GM10248 (cell line): ENCODE measurements around the gene MMP17.

Source experiments
- CTCF ChIA-PET: fragments of 300-600 bp; sonication (Branson Sonifier 250); formaldehyde crosslinking; extraction: SDS; loops from one replicate; lab custom pipeline; 2021; ENCODE audit warnings: antibody characterized with exemption; lab: Yijun Ruan, JAX
- POLR2A ChIA-PET: fragments of 350-650 bp; sonication (Branson Sonifier 250); formaldehyde crosslinking; extraction: SDS; loops from one replicate; lab custom pipeline; 2020; ENCODE audit warnings: antibody characterized with exemption; lab: Yijun Ruan, JAX
- DNase-seq: peaks from one replicate; pipeline ENCODE4 v3.0.0; 2012; ENCODE audit errors: extremely low spot score
- CTCF ChIP-seq: IDR thresholded peaks from 2 replicates; pipeline ENCODE4 v1.5.1; 2012; ENCODE audit warnings: mild to moderate bottlenecking, low read depth; ENCODE audit errors: extremely low read depth, missing control alignments, control extremely low read depth

Gene MMP17

GRCh38 chr12:131818821-131819585 is 9.2 kb upstream of the MMP17 start:
- DNase-seq: no peak
- ChIA-PET CTCF (no interaction called here), POLR2A (no interaction called here)
- TF ChIP-seq CTCF: no peak

GRCh38 chr12:131824450-131824849 is 3.7 kb upstream of the MMP17 start:
- DNase-seq: no peak
- POLR2A ChIA-PET: no interaction called here
- CTCF ChIA-PET: interaction anchor here (3.7 kb wide), 1 partner anchor 720 kb away, joined by 15 read pairs; no protein-coding TSS in a partner anchor
- TF ChIP-seq CTCF: no peak

GRCh38 chr12:131825146-131825892 is 2.9 kb upstream of the MMP17 start:
- CTCF ChIA-PET: interaction anchor here (3.7 kb wide), 1 partner anchor 721 kb away, joined by 15 read pairs; no protein-coding TSS in a partner anchor

GRCh38 chr12:131826097-131826928 is 1.9 kb upstream of the MMP17 start:
- ChIA-PET POLR2A (no interaction called here), CTCF (interaction anchor here (3.7 kb wide), 1 partner anchor 722 kb away, joined by 15 read pairs; no protein-coding TSS in a partner anchor)
- no peak for TF ChIP-seq CTCF
- DNase-seq: no peak

More at GRCh38 chr12:131825146-131825892, 2.9 kb upstream of the MMP17 start:
- no peak for DNase-seq
- POLR2A ChIA-PET: no interaction called here
- no peak for TF ChIP-seq CTCF

- ChIA-PET CTCF (interaction anchor here (1.5 to 4.4 kb wide), 2 partner anchors 724 to 727 kb away, joined by 4 to 47 read pairs; no protein-coding TSS in a partner anchor), POLR2A (no interaction called here)
- DNase-seq: no peak
- TF ChIP-seq CTCF: no peak
These were observed 620 bp downstream of the MMP17 start for GRCh38 chr12:131828671-131829355.
